Dermis blood vessel endothelial cell (primary cell): ENCODE measurements around the gene DDX59. TPM values are rescaled to one million over a fixed set of nuclear protein-coding genes. Genes with fewer than 3 reads are reported as not detected.
"Not testable (repeated sequence)": the region's sequence is repeated elsewhere in the genome, so short reads cannot be mapped to it uniquely, and the experiment has no call there.

Source experiments
- DNase-seq: peaks from one replicate; pipeline ENCODE4 v3.0.0; 2010
- total RNA-seq: library from RNA; depleted of rRNA; stranded (reverse); fragments of >200 nt; gene quantifications from 2 replicates; pipeline ENCODE4 v1.2.3, GENCODE V29; 2014

The DDX59 gene
- total RNA-seq, 1 donor from 2014 or later = 12.8 TPM

DNA sequence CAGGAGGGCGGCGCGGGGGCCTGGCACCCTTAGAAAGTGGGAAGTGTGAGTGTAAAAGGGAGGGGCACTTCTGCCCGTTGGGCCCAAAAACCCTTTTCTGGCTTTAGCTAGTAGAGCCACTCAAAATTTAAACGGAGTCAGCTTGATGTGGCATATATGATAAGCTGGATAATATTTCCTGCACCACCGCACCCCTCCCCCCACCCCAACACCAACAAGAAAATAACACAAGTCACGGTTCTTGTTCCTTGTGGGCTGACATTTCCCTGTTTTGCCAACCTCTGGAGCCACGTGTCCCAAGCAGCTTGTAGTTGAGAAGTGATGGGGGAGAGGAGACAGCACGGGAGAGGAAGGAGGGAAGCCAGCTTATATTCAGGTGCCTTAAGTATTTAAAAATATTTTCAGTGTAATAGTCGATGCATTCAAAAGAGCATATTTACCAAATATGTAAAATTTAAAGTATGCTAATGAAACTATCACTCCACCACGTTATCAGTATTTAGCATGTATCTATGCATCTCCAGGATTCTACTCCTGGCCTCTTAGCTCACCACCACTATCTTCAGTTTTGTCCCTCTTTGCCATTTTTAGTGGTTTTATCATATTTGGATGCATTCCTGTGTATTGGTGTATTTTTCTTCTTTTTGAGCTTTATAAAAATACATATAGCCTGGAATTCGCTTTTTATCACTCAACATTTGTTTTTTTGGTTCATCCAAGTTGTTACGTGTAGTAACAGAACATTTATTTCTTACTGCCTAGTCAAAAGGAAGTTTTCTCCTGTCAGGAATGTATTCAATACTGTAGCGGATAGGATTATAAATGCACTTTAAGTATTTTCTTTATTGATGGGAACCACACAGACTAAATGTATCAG is 773 bp upstream of the DDX59 start:
- DNase-seq = peak; percentile 85

DNA sequence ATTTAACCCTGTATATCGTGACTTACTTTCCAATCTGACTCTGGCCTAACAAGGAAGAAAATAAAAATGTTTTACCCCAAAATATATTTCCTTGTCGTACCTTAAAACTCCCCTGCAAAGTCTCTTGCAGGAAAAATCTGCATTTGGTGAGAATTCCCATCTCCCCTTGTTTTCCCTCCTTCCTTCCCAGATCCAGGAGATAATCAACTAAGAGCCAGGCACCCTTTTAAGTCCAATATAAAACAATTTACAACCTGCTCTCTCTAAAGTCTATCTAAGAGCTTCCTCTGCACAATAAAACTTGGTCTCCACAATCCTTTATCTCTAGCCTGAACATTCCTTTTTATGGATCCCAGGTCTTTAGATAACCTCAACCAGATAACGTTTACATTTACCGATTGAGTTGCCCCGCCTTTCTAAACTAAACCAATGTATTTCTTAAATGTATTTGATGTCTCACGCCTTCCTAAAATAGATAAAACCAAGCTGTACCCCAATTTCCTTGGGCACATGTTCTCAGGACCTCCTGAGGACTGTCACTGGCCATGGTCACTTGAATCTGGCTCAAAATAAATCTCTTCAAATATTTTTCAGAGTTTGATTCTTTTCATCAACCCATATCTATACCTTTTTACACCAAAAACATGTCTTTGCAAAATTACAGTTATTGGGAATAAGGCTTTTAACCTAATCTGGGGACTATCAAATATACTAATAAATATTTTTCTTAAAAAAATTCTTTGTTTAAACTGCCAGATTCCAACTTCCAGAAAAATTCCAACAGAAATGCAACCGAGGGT is 993 bp downstream of the DDX59 start:
- peak; percentile 12 for DNase-seq

DNA sequence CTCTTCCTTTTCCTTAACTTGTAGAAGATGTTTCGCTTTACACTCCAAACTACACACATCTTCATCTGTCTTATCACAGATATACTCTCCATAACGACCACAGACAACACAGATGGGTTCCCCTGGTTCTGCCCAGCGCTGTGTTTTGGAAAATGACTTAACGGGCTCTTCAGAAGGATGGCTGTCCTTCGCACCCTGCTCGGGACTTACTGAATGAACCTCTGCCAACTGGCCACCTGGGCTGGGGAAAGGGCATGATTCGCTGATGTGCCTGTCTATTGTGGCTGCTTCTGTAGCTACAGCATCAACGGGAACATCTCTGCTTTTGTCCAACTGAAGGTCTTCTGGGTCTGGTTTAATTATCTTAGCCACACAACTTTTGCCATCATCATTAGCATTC is 3.4 kb downstream of the DDX59 start:
- DNase-seq = peak; percentile 45

DNA sequence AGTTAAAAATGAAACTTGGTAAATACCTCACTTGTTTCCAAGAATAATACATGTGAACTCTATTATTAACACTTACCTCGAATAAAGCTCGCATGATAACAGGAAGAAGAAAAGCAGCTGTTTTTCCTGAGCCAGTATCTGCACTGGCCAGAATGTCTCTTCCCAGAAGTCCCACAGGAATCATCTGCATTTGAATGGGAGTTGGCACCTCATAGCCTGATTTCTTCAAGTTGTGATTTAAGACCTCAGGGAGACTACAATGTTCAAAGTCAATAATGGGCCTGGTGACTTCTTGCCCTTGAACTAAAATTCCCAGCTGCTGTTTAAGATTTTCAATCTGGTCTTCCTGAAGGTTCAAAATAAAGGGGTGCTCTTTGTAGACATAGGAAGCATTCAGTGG is 3.8 kb downstream of the DDX59 start:
- peak; percentile 72 for DNase-seq

DNA sequence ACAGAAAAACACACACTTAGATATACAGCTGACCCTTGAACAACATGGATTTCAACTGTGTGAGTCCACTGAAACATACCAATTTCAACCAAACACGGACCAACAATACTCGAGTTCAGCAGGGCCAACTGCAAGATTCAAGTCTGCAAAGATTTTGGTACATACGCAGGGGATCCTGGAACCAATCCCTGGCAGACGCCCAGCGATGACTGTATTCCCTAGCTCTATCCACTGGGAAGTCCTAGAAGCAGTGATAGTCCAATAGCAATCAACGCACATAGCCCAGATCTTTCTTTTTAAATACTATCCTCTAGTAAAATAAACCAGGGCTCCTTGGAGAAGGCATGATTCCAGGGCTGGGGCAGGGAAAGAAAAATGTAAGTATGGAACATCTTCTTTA is 9.0 kb downstream of the DDX59 start:
- DNase-seq = no peak

DNA sequence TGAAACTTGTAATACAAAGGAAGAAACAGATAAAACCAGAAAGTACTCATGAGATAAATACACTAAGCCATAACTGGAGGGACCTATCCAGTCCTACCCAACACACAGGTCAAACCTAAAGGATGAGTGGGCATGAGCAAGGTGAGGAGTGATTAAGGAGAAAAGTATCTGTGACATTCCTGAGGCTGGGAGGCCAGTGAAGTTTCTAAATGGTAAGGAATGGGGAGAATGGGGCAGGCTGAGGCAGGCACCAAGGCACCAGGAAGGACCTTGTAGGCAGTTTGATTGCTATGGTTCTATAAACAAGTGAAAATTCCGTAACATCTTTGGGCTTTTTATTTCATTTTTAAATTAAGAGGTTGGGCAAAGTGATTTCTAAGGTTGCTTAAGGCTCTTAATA is 10.4 kb downstream of the DDX59 start:
- no peak for DNase-seq

DNA sequence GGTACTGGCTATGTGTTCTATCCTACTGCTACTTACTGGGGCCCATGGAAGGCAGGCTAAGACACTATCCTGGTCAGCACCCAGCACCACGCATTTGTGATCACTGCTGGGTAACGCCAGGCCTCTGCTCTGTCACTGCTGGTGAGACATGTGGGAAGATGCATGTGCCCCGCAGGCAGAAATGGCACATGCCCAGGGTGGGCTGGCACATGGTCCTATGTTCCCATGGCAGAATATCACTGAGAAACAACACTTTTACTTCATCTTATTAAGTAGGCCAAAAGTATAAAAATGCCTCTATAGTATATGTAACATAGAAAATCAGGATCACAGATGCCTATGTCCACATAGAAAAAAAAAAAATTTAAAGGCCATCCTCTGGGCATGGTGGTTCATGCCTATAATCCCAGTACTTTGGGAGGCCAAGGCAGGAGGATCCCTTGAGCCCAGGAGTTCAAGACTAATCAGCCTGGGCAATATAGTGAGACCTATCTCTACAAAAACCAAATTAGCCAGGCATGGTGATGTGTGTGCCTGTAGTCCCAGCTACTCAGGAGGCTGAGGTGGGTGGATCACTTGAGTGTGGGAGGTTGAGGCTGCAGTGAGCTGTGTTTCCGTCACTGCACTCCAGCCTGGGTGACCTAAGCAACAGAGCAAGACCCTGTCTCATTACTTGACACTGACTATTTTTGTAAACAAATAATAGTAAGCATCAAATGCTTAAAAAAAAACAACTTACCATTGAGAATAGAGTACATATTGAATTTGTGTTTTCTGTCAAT is 11.5 kb downstream of the DDX59 start:
- DNase-seq = no peak

DNA sequence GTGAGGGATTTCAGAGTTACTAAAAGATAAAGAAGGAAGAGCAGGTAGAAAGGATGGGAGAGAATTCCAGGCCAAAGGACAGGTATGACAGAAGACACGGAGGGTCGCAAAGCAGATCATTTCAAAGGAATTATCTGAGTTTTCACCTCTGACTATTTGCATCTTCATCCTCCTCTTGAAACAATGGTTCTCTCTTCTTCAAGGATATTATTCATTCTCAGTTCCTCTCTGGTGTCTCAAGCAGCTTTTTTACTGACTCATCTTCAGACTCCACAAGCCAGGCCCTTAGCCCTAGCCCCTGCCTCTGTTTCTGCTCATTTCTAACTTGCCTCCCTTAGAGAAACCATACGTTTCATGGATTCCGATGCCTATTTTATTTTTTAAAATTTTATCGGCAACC is 15.0 kb downstream of the DDX59 start:
- DNase-seq = no peak

DNA sequence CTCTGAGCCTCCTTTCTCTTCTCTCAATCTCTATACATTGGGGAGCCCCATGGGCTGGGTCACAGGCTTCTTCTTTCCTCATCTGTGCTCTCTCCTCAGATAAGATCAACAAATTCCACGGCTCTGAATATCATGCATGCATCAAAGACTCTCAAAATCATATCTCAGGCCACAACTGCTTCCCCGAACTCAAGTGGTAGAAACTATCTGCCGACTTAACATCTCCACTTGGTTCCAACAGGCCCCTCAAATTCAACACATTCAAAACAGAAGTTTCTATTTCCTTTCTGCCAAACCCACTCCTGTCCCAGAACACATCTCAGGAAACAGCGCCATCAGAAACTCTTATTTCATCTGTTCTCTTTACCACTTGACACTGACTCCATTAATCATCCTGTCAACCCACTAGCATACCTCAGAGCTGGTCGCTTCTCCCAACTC is 16.7 kb downstream of the DDX59 start:
- DNase-seq = no peak

DNA sequence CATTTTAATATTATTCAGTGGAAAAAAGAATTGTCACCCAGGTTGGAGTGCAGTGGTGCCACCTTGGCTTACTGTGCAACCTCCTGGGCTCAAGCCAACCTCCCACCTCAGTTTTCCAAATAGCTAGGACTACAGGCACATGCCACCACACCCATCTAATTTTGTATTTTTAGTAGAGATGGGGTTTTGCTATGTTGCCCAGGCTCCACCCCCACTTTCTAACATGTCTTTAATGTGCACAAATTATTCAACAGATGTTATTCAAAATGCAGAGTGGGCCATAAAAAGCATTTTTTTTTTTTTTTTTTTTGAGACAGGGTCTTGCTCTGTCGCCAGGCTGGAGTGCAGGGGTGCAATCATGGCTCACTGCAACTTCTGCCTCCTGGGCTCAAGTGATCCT is 17.3 kb downstream of the DDX59 start:
- DNase-seq = no peak

DNA sequence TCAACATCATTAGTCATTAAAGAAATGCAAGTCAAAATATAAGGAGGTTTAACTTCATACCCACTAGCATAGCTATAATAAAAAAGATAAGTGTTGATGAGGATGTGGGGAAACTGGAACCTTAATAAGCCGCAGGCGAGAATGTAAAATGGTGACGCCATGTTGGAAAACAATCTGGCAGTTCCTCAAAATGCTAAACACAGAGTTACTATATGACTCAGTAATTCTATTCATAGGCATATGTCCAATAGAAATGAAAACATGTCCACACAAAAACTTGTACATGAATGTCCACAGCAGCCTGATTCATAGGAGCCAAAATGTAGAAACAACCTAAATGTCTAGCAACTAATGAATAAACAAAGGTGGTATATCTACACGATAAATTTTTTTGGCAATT is 23.2 kb downstream of the DDX59 start:
- DNase-seq = no peak

DNA sequence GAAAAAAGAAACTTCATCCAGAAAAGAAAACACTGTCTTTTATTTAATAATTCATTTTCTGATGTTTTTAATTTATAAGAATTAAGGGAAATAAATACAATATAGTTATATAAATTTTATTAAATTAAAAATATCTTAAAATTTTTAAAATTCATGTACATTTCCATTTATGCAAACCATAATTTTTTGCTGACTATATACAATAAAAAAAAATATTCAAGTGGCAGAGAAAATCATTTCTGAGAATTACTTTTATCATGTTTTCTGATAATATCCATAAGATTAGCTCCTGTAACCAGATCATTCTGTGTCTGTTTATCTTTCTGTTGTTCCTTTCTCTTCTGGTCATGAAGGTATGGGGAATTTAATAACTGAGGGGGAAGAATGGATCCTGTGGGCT is 25.7 kb downstream of the DDX59 start:
- no peak for DNase-seq

DNA sequence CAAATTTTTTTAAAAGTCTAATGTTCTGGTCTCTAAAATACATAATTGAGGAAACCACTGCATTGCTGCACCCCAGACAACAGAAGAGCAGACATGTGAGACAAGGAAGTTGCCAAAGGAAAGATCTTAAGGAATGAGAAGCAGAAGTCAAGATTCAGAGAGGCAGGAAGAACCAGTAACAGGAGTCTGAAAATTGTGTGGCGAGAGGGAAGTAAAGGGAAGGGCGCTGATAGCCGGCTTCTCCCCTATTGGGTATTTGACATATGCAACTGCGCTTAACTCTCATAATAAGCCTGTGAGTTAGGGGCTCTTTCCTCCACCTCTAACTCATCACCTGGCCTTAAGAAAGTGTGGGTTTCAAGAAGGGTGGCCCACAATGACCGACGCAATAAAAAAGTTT is 27.2 kb downstream of the DDX59 start:
- DNase-seq = no peak

DNA sequence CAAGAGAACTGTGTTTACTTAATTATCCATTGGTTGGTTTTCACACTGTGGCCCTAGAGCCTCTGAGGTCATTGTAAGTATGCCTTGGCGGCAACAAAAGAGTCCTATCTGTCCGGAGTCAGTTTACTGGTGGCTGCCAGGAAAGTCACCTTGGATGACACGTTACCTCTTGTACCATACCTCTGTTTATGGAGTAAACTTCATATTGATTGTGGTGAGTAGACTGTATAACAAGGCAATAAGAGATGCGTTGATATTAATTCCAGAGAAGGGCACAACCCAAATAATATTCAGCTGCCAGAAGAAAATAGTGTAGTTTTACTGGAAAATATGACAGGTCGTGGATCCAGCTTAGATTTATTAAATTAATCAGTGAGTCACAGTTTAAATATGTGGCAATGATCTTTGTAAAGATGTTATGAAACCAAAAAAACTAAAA is 28.7 kb downstream of the DDX59 start:
- DNase-seq = no peak

DNA sequence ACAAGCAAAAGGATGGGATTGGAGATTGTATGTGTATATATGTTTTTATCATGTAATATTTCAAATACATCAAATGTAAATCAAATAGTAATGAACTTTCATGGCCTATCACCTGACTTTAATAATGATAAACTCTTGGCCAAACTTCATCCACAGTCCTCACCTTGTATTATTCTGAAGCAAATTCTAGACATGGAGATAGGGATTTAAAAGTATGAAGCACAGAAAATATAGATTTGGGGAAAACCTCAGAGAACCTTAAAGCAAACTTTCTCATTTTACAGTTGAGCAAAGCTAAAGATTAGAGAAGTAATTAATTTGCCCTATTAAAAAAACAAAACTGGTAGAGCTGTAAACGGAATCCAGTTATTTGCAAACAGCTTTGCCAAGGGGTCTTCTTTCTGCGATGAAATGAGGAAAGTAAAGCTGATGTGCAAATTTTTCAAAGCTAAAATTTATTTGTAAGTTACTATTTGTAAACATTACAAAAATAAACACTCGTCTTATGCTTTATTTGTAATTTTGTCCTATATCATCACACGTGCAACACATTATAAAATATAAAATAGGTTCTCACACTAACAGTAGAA is 29.2 kb downstream of the DDX59 start:
- DNase-seq = no peak

DNA sequence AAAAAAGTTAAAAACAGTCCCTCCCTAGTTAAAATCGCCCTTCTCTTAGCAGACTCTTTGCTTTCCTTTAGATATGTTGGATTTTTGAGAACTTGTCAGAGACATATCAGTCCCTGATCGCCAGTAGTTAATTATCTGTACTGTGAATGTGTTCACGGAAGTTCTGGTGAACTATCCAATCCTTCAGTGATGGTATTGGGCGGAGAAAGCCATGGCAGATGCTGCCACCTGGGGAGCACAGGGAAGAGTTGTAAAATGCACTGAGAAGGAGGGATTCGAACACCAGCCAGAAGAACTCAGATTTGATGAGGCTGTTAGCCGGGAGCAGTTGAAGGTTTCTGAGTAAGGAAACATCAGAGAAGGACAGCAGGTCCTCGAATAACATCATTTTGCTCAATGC is 31.6 kb downstream of the DDX59 start:
- DNase-seq = no peak

DNA sequence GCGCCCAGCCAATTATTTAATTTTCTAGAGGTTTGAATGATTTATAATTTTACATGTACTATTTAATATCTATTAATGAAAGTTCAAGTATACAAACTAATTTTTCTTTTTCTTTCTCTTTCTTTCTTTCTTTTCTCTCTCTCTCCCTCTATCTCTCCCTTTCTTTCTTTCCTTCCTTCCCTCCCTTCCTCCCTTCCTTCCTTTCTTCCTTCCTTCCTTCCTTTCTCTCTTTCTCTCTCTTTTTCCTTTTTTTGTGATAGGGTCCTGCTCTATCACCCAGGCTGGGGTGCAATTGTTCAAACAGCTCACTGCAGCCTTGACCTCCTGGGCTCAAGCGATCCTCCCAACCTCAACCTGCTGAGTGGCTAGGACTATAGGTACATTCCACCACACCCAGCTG is 33.0 kb downstream of the DDX59 start:
- no peak for DNase-seq

DNA sequence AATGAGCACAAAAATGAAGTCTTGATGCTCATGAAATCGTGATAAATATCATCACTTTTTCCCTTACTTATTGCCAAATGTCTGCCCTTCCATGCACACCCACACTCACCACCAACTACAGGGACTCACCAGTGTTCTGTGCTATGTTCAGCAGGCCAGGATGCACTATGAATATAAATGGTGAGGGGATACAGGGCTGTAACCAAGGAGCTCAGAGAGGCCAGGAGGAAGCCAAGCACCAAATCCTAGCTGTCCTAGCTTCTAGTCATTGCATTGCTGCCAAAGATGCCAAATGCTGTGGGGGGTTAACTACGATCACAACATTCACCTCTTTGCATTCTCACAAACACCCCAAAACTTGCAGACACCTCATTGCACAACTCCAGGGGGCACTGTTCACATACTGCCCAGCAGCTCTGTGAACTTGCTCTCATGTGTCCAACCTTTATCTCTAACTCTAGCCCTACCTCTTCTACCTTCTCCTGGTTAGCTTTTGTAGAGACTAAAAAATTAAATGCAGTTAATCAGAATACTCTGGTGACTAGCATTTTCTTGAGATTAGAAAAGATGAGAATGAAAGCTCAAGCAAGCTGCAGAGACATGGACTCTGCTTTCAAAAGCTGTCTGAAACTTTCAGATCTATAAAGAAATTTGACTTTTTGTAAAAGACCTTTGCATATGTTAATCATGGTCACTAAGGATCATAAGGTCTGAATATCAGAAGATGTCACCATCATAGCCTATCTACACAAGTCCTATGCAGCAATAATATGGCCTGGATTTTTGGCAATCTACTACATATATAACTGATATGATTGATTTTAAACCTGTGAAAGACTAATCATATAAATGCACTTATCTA is 35.2 kb downstream of the DDX59 start:
- no peak for DNase-seq

DNA sequence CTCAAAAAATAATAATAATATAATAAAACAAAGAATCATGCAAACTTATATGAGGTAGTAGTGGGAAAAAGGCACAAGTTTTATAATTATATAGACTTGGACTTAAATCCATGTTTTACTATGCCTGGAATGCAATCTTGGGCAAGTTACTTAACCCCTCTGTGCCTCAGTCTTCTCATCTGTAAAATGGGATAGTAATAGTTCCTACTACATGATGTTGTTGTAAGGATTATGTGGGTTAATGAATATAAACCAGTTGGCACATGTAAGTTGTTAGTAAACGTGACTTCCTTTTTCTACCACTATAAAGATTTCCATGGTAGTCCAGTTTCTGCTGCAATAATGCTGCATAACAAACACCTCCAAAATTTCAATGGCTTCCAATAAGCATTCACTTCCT is 38.3 kb downstream of the DDX59 start:
- no peak for DNase-seq

DNA sequence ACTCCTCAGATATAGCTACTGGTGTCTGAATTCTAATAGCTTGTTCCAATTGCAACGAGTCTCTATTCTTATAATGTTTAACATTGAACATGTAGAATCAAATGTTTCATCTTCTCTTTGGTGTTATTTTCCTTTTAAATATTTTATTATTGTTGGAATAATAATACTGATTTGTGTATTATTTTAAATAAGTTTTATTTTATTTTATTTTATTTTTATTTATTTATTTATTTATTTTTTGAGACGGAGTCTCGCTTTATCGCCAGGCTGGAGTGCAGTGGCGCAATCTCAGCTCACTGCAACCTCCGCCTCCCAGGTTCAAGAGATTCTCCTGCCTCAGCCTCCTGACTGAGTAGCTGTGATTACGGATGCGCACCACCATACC is 39.2 kb downstream of the DDX59 start:
- DNase-seq = not testable (repeated sequence)

DNA sequence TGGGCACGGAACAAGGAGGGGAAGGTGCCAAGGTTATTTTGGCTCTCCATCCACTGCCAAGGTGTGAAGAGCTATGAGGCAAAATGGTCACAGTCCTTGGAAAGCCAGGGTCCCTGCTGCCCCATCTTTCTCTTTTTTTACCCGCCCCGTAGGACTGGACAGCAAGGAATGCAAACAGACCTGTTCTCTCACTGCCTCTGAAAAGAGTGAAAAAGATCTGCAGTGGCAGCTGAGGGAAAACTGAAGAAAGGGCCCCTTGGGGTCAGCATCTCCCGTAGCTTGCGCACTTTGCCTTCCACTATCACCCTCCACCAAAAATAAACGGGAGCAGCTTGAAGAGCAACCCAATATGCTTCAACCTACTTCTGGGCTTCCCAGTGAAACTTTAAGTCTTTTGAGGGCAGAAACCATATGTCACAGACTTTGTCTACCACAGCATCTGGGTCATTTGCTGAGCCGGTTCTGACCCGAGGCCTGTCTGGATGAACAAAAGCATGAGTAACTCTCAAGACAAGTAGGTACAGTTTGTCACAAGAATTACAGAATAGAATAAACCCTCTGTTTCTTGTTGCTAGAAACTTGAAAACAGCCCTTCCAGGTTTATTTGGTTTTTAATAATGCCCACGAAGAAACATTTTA is 39.7 kb downstream of the DDX59 start:
- no peak for DNase-seq
